ENCODE data around the gene COMMD9.

COMMD9 gene

GRCh38 chr11:36257351-36257750 lies 31.9 kb downstream of the COMMD9 start:
- DNase-seq (ENCODE audit: low read depth) = no peak

DNA sequence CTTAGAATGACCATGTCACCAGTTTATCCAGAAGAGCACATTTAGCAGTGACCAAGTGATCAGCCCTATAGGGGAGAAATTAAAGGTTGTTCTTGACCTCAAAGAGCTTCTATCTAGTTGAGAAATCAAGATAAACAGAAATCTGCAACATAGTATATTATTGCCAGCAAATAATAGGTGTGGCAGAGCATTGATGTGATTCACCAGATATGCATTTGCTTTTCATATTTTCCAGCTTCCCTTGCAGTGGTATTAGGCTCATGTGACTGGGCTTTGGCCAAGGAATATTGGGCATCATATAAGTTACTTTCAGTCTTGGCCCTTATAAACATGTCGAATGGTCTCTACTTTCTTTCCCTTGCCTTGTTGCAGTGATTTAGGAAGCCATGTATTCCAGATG lies 34.5 kb downstream of the COMMD9 start:
- DNase-seq (ENCODE audit: low read depth) = no peak

GRCh38 chr11:36253238-36253637 lies 36.0 kb downstream of the COMMD9 start:
- no peak for DNase-seq (ENCODE audit: low read depth)

DNA sequence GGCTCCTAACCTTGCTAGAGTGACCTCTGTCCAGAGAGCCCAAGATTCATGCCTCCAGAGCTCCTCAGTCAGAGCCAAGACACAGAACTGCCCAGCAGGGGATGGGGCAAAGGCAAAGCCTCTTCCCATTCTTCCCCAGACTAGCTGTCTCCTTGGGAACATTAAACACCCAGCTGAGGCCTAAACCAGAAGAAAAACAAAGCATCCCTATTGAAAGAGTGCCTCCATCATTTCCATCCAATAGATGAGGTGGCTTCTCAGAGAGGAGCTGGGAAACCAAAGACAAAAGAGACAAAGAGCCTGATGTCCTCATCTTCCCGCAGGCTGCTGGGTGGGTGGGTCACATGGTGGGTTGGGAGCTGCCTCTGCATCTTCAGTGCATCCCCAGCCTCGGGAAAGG lies 37.4 kb downstream of the COMMD9 start:
- DNase-seq (ENCODE audit: low read depth) = no peak

DNA sequence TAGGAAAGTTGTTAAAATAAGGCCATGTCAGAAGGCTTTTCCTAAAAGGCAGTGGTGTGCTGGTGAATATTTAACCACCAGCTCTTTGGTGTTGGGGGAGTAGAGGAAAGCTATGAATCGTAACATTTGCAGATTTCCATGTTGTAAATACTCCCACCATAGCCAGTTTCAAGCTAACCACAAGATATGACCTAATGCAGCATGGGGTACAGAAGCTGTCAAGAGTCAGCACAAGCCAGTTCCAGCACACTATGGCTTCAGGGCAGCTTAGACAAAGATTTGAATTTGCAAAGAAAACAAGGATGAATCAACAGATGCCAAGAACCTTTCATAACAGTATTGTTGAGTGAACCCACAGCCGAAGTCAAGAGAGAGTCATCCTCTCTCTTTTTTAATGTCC lies 40.0 kb downstream of the COMMD9 start:
- no peak for DNase-seq (ENCODE audit: low read depth)

- no peak for DNase-seq (ENCODE audit: low read depth)
These were observed 40.8 kb downstream of the COMMD9 start for GRCh38 chr11:36248436-36248835.

DNA sequence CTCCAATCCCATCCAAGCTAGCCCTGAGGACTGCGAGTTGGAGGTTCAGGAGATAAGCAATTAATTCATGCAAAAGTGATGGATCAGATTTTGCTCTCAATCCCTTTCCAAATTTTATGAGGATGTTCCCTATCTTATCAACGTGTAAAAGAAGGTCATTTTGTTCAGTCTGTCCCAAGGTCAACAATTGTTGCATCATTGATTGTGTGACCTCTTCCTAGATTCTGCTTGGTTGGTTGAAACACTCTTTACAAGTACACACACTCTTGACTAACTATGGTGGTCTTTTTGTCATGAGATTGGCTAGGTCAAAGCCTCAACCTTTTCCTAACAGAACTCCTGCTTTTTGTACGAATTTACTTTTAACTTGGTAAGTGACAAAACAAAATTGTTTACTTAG lies 41.7 kb downstream of the COMMD9 start:
- no peak for DNase-seq (ENCODE audit: low read depth)

DNA sequence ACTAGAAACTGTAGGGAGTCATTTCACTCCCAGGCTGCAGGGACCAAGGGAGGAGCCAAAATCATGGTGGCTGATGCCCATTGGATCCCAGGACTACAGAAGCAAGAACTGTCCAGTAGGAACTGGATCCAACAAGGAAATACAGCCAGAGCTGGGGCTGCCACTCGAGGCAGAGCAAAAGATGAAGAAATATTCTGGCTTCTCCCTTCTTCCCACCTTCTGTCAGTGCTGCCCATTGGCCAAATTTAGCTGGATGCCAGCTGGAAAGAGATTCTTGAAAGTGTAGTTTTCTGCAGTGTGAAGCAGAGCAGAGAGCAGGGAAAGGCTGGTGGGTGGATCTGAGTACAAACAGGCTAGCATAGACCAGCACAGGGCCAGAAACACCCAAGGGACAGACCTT lies 45.6 kb downstream of the COMMD9 start:
- DNase-seq (ENCODE audit: low read depth) = no peak

DNA sequence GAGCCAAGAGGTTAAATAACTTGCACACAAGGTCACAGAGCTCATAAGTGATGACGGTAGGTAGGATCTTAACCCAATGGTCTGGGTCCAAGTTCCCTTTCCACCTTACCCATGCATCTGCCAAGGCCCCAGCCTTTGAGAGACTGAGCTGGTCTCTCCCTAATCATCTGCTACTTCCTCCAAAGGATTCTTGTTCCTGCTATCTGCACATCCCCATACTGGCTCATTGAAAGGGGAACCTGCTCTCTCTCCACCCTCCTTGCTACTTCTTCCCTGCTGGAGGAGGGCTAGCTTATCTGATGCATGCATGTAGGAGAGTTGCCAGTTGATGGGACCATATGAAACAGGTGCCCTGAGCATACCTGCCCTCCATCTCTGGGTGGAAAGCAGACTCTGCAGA lies 47.7 kb downstream of the COMMD9 start:
- DNase-seq (ENCODE audit: low read depth) = no peak

DNA sequence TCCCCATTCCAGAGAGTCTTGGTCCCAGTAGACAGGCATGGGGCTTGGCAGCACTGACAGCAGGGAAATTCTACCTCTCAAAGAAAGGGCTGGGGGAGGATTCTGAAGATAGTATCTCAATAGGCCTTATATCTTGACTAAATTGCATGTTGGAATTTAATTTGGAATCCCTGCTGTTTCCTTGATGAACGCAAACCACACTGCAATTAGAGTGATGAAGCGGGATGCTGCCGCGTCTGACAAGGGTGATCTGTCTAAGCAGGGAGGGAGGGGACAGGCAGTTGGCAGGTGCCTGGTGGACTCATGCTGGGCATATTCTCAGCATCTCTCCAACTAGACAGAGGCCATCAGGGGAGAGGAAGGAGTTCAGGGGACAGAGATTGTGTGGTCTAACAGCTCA lies 48.4 kb downstream of the COMMD9 start:
- DNase-seq (ENCODE audit: low read depth) = no peak

DNA sequence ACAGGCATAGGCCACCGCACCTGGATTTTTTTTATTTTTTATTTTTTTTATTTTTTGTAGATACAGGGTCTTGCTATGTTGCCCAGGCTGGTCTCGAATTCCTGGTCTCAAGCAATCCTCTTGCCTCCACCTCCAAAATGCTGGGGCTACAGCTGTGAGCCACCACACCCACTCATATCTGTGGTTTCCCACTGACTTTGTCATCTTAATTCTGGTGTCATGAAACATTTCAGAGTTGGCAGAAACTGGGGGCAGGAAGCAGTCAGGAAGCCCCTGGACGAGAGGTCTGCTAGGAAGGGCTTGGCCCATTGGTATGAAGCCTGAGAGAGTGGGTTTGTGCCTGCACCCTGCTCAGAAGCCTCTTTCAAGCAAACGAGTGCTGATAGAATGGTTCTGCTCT lies 49.1 kb downstream of the COMMD9 start:
- no peak for DNase-seq (ENCODE audit: low read depth)

DNA sequence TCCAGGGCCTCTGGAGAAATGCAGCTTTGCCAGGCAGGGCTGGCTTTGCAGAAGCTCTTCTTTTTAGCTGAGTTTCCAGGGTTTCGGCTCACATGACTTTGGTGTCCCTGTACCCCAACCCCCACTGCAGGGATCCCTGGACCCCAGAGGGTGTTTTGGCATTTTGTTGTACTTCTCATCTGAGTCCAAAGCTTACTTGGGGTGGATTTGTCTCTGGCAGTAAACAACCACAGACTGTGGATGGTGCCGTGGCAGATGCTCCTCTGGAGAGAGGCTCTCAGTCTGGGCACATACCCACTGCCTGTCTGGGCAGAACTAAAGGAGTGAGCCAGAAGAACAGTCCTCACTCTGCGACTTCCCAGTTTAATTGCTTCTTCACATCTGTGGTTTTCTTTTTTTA lies 49.6 kb downstream of the COMMD9 start:
- no peak for DNase-seq (ENCODE audit: low read depth)

DNA sequence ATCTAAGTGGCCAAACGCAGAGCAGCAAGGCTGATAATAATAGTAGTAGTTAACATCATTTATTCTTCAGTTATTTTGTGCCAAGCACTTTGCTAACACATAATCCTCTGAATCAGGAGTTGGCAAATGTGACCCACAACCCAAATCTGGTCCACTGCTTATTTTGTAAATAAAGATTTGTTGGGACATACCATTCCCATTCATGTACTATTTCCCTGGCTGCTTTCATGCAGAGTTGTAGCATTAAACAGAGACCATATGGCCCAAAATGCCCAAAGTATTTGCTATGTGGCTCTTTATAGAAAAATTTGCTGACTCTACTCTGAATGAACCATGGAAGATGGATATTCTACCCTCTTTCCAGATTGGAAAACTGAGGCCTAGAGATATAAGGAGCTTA lies 50.3 kb downstream of the COMMD9 start:
- no peak for DNase-seq (ENCODE audit: low read depth)

DNA sequence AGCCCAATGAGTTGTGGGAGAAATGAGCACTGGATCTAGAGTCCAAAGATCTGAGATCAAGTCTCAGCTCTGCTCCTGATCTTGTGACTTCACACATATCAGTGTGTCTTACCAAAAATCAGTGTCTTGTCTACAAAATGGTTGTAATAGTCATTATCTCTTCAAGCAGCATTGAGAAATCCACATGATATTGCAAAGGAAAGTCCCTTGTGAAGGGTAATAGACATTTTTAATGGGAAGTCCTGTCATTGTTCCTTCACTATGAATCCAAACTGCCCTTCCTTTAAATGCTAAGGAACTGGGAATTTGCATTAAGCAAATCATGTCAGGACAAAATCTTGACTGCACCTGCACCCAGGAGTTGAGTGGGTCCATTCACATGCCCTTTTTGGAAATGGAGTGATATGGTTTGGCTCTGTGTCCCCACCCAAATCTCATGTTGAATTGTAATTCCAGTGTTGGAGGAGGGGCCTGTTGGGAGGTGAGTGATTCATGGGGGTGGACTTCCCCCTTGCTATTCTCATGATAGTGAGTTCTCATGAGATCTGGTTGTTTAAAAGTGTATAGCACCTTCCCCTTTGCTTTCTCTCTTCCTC lies 51.1 kb downstream of the COMMD9 start:
- DNase-seq (ENCODE audit: low read depth) = no peak

- no peak for DNase-seq (ENCODE audit: low read depth)
These were observed 51.8 kb downstream of the COMMD9 start for GRCh38 chr11:36237391-36237790.

GRCh38 chr11:36235750-36236149 lies 53.5 kb downstream of the COMMD9 start:
- no peak for DNase-seq (ENCODE audit: low read depth)

GRCh38 chr11:36234825-36235224 lies 54.4 kb downstream of the COMMD9 start:
- DNase-seq (ENCODE audit: low read depth) = no peak

DNA sequence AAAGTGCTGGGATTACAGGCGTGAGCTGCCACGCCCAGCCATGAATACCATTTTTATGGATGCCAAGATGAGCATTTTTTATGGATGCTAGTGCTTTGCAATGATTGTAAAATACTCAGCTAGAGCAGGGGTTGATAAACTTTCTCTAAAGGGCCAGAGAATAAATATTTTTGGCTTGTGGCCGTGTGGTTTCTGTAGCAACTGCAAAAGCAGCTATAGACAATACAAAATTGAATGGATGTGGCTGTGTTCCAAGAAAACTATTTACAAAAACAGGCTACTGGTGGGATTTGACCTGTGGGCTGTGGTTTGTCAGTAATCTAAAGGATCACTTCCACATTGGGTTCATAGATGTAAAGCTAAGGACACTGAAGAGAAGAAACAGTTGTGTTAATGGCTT lies 56.0 kb downstream of the COMMD9 start:
- DNase-seq (ENCODE audit: low read depth) = no peak

DNA sequence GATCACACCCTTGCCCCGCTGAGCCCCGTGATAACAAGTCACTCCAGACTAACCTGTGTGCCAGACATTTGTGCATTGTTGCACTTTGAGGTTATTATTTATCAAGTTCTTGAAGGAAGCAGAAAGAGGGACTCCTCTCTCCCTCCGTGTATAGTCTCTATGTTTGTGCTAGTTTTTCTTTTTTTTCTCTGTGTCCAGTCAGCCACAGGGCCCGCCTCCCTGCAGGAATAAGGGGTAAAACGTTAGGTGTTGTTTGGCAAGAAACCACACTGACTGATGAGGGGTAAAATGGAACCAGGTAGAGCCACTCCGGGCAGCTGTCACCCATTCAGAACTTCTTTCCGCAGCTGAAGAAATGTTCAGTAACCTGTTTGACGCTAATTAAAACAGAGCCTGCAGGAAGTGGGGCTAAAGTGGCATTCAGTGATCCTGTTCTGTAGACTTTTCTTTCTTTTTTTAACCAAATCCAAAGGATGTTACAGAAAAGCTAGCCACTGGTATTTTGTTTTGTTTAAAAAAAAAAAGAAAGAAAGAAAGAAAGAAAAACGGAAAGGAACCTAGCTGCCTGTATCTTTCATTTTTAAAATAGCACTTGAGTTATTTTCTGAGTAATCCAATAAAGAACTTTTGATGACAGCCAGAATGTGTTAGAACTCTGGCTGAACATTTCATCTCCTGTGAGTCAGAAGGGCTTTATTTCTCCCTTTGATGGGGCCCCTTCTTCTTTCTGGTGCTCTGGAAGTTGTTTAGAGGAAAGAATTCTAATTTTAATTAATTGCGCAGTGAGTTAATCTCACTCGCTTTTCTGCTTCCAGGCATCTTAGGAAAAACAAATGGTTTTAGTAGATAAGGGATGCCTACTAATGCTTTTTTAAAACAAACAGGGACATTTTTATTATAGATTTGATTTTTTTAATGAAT lies 58.2 kb downstream of the COMMD9 start:
- no peak for DNase-seq (ENCODE audit: low read depth)

DNA sequence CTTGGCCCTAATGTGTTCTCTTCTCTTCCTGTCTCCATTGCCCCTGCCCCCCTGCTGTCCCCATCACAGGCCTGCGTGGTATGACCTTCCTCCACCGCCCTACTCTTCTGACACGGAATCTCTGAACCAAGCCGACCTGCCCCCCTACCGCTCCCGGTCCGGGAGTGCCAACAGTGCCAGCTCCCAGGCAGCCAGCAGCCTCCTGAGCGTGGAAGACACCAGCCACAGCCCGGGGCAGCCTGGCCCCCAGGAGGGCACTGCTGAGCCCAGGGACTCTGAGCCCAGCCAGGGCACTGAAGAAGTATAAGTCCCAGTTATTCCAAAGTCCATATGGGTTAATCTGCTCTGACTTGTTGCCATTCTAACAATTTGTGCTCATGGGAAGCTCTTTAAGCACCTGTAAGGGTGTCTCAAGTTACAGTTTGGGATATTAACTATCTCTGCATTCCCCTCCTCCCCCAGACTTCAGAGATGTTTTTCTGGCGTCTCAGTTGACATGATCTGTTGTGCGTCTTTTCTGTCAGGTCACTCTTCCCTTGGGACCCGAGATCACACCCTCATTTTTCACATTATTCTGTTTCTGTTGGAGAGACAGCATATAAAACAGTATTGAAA lies 60.0 kb downstream of the COMMD9 start:
- DNase-seq (ENCODE audit: low read depth) = no peak

GRCh38 chr11:36228689-36229088 lies 60.5 kb downstream of the COMMD9 start:
- DNase-seq (ENCODE audit: low read depth) = no peak

- DNase-seq (ENCODE audit: low read depth) = no peak
These were observed 62.2 kb downstream of the COMMD9 start for GRCh38 chr11:36227044-36227443.

DNA sequence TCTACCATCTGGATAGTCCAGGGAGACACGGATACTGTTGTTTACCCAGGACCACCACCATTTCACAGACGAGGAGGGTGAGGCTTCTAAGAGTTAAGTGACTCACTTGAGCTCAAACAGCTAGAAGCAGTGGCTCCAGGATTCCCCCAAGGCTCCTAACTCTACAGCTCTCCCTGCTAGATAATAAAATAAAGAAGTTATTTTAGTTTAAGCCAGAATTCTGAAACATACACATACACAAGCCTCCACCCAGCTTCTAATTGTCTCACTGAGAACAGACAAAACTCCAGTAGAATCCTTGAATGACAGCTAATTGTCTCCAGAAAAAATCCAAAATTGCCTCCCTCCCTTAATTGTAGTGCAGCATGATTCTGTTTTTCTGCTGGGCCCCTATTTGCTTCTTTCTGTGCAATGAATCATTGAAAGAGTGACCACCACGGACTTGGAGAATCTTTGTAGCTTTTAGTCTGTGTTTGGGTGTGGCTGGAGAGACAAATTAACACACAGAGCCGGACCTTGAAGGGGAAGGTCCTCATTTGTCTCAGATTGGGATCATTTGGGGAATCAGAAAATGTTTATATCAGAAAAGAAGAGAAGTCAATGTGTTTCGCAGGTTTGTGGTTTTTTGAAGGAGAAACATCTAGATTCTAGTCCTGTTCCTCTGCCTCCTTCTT lies 64.9 kb downstream of the COMMD9 start:
- DNase-seq (ENCODE audit: low read depth) = no peak

Measured in stimulated activated CD8-positive, alpha-beta memory T cell treated with anti-CD3 and anti-CD28 coated beads, Interleukin-7, amount 100 ng/mL, for 24 hours (primary cell).